ENCODE data around the gene KDM5A. TPM values are rescaled to one million over a fixed set of nuclear protein-coding genes. Genes with fewer than 3 reads are reported as not detected.

The KDM5A gene
- total RNA-seq, 4 donors from 2014 or later, result 52.1 to 72.3 (median 66.2) TPM

DNA sequence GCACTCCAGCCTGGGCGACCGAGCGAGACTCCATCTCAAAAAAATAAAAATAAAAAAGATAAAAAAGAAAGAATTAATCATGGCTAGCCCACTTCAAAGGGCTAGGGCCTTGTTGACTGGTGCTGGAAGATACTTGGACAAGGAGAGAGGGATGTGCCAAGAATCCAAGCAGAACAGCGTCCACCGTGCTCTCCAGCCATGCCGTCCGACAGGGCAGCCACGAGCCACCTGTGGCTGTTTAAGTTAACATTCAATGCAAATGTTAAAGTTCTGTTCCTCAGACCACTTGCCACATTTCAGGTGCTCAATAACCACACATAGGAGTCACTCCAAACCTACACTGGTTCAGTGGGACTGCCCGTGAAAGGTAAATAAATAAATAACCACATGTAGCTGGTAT, 147.9 kb downstream of the KDM5A start:
- 92 to 95% methylated on average over 9 of the region's 9 CpGs for WGBS, 2 donors
- no peaks in the 10 kb centered on the region for H3K36me3 ChIP-seq
- no peaks in the 10 kb centered on the region for H3K9me3 ChIP-seq
- intact Hi-C loops (cut with DNase I), result no loop called here
- H3K4me1 ChIP-seq, result no peaks in the 10 kb centered on the region
- TF ChIP-seq POLR2A (IDR thresholded peaks at IDR 0.05), result no peak
- H3K4me3 ChIP-seq (replicated peaks in 1 of 3), result no peak overlapping the region
- no peak for DNase-seq
- no peak overlapping the region for H3K27ac ChIP-seq
- H3K27me3 ChIP-seq, result no peaks in the 10 kb centered on the region

- DNase-seq, result no peak
- 93 to 96% methylated on average over 9 of the region's 9 CpGs for WGBS, 2 donors
These were observed 148.6 kb downstream of the KDM5A start for GRCh38 chr12:240566-240965.

GRCh38 chr12:238736-239398, 150.3 kb downstream of the KDM5A start:
- TF ChIP-seq POLR2A (IDR thresholded peaks at IDR 0.05) (no peak), CTCF (IDR thresholded peaks at IDR 0.05) (no peak)
- Histone ChIP-seq H3K9me3 (no peaks in the 10 kb centered on the region), H3K27me3 (no peaks in the 10 kb centered on the region), H3K27ac (no peak overlapping the region), H3K4me1 (no peaks in the 10 kb centered on the region), H3K36me3 (no peaks in the 10 kb centered on the region), H3K4me3 (replicated peaks in 1 of 3) (no peak overlapping the region)
- no peak for DNase-seq
- intact Hi-C loops (cut with DNase I), result no loop called here
- WGBS, 2 donors, result 77 to 80% methylated on average over 19 of the region's 19 CpGs

More at GRCh38 chr12:240566-240965, 148.6 kb downstream of the KDM5A start:
- H3K27ac ChIP-seq, result no peak overlapping the region
- no peaks in the 10 kb centered on the region for H3K36me3 ChIP-seq
- intact Hi-C loops (cut with DNase I), result no loop called here
- H3K27me3 ChIP-seq, result no peaks in the 10 kb centered on the region
- no peak overlapping the region for H3K4me3 ChIP-seq (replicated peaks in 1 of 3)
- TF ChIP-seq CTCF (IDR thresholded peaks at IDR 0.05) (no peak), POLR2A (IDR thresholded peaks at IDR 0.05) (no peak)
- H3K9me3 ChIP-seq, result no peaks in the 10 kb centered on the region
- no peaks in the 10 kb centered on the region for H3K4me1 ChIP-seq

GRCh38 chr12:238116-238515, 151.0 kb downstream of the KDM5A start:
- H3K9me3 ChIP-seq, result no peaks in the 10 kb centered on the region
- no peak for DNase-seq
- TF ChIP-seq POLR2A (IDR thresholded peaks at IDR 0.05), result no peak
- no peak for TF ChIP-seq CTCF (IDR thresholded peaks at IDR 0.05)
- 94% methylated on average over 9 of the region's 9 CpGs for whole genome bisulfite sequencing, 2 donors
- no peak overlapping the region for H3K27ac ChIP-seq
- peaks cover 0 to 7% of the 10 kb centered on the region in 2 donors for H3K4me1 ChIP-seq
- no peak overlapping the region for H3K4me3 ChIP-seq (replicated peaks in 1 of 3)
- H3K27me3 ChIP-seq, result no peaks in the 10 kb centered on the region
- H3K36me3 ChIP-seq, result no peaks in the 10 kb centered on the region
- intact Hi-C loops (cut with DNase I), result no loop called here

- H3K27ac ChIP-seq, result no peak overlapping the region
- H3K27me3 ChIP-seq, result no peaks in the 10 kb centered on the region
- intact Hi-C loops (cut with DNase I), result no loop called here
- H3K36me3 ChIP-seq, result no peaks in the 10 kb centered on the region
- no peaks in the 10 kb centered on the region for H3K9me3 ChIP-seq
- no peak overlapping the region for H3K4me3 ChIP-seq (replicated peaks in 1 of 3)
- DNase-seq, result no peak
- peaks cover 0 to 12% of the 10 kb centered on the region in 2 donors for H3K4me1 ChIP-seq
- TF ChIP-seq POLR2A (IDR thresholded peaks at IDR 0.05), result no peak
- TF ChIP-seq CTCF (IDR thresholded peaks at IDR 0.05), result no peak
- WGBS, 2 donors, result 91 to 93% methylated on average over 13 of the region's 13 CpGs
These were observed 151.9 kb downstream of the KDM5A start for GRCh38 chr12:237026-237815.
